Muscle of leg (tissue), 16 donors: ENCODE data around the gene KRTAP29-1. TPM values are rescaled to one million over a fixed set of nuclear protein-coding genes. Genes with fewer than 3 reads are reported as not detected.
"Not testable (repeated sequence)": the region's sequence is repeated elsewhere in the genome, so short reads cannot be mapped to it uniquely, and the experiment has no call there.

Source experiments
- DNase-seq: peaks from one replicate; pipeline ENCODE4 v3.0.0; 2013
- H3K27ac ChIP-seq: one replicate; pipeline ENCODE4 v1.5.1; 2013; ENCODE audit warnings: mild to moderate bottlenecking, low read length, control low read depth
- H3K27me3 ChIP-seq: one replicate; pipeline ENCODE4 v1.6.1; 2013; ENCODE audit warnings: low read length; ENCODE audit not compliant: control insufficient read depth, insufficient read depth
- H3K36me3 ChIP-seq: one replicate; pipeline ENCODE4 v1.6.1; 2013; ENCODE audit warnings: low read length; ENCODE audit not compliant: control insufficient read depth, insufficient read depth
- H3K4me1 ChIP-seq: one replicate; pipeline ENCODE4 v1.6.1; 2013; ENCODE audit warnings: low read length; ENCODE audit not compliant: control insufficient read depth, insufficient read depth
- H3K4me3 ChIP-seq: one replicate; pipeline ENCODE4 v1.5.1; 2013; ENCODE audit warnings: low read length, control low read depth
- H3K9me3 ChIP-seq: replicated peaks from 2 replicates; pipeline ENCODE4 v1.6.1; 2013; ENCODE audit warnings: low read depth, low read length; ENCODE audit not compliant: control insufficient read depth
- WGBS: methylation state at CpG from one replicate; pipeline ENCODE4 v1.1.5; 2013; ENCODE audit warnings: missing lambda C conversion rate; ENCODE audit not compliant: insufficient coverage; 5-methylcytosine and 5-hydroxymethylcytosine counted together
- long read RNA-seq, 11 donors: transcript quantifications; one replicate each; lab custom pipeline, GENCODE V29; 2026
- polyA plus RNA-seq, 8 donors: library from polyadenylated mRNA; unstranded; fragments of 120-200 nt; gene quantifications; one replicate each; pipeline versions ENCODE4 v1.2.1 to v1.2.3, GENCODE V29; 2013; ENCODE audit warnings: inconsistent platforms in 1 of 8, low replicate concordance in 1 of 8; ENCODE audit not compliant: insufficient read length in 8 of 8, insufficient read depth in 1 of 8
- total RNA-seq: library from RNA; stranded (reverse); fragments of 120-200 nt; gene quantifications from one replicate; pipeline ENCODE4 v1.2.4, GENCODE V29; 2013

Gene KRTAP29-1
- total RNA-seq (not detected), polyA plus RNA-seq (not detected)
- long read RNA-seq, donor 1: 0 reads
- long read RNA-seq, donor 2: 0 reads
- long read RNA-seq, donor 3: 0 reads
- long read RNA-seq, donor 4: 0 reads
- long read RNA-seq, donor 5: 0 reads
- long read RNA-seq, donor 6: 0 reads
- long read RNA-seq, donor 7: 0 reads
- long read RNA-seq, donor 8: 0 reads
- long read RNA-seq, donor 9: 0 reads
- long read RNA-seq, donor 10: 0 reads
- long read RNA-seq, donor 11: 0 reads

GRCh38 chr17:41301916-41302901 lies at the start of gene KRTAP29-1:
Gene KRTAP29-1, minus strand, starts transcription at chr17:41302851. Its CDS starts 0 bp downstream, at chr17:41302851.
- Histone ChIP-seq H3K27ac (no peak within 1 kb of the TSS), H3K4me3 (no peak within 1 kb of the TSS), H3K9me3 (no peaks in the 10 kb centered on the region), H3K36me3 (no peaks in the 10 kb centered on the region), H3K4me1 (peaks cover 2% of the 10 kb centered on the region), H3K27me3 (peaks cover 9% of the 10 kb centered on the region)
- DNase-seq: peak; percentile 4
- 75% methylated on average over 11 of the region's 11 CpGs for WGBS

GRCh38 chr17:41351177-41351576 lies 48.5 kb upstream of the KRTAP29-1 start:
- no peak for DNase-seq
- Histone ChIP-seq H3K4me3 (no peak overlapping the region), H3K27me3 (no peaks in the 10 kb centered on the region), H3K9me3 (no peaks in the 10 kb centered on the region), H3K36me3 (no peaks in the 10 kb centered on the region), H3K27ac (no peak overlapping the region), H3K4me1 (no peaks in the 10 kb centered on the region)
- no CpG with 5 or more reads among the region's 2 CpGs for WGBS

- DNase-seq, H3K36me3 ChIP-seq, H3K4me3 ChIP-seq, H3K27ac ChIP-seq, H3K27me3 ChIP-seq, H3K4me1 ChIP-seq, H3K9me3 ChIP-seq: not testable (repeated sequence)
- 85% methylated on average over 12 of the region's 16 CpGs for WGBS
These were observed 47.8 kb upstream of the KRTAP29-1 start, which contains the start of gene KRT33A for GRCh38 chr17:41350381-41350878. Gene KRT33A, minus strand, starts transcription at chr17:41350828. Its CDS starts 61 bp downstream, at chr17:41350767.

- WGBS: 78% methylated on average over 6 of the region's 7 CpGs
- H3K4me3 ChIP-seq: no peak overlapping the region
These were observed 45.5 kb upstream of the KRTAP29-1 start for GRCh38 chr17:41347869-41348760.

GRCh38 chr17:41346421-41346820 lies 43.8 kb upstream of the KRTAP29-1 start:
- not testable (repeated sequence) for H3K4me1 ChIP-seq, H3K36me3 ChIP-seq, DNase-seq, H3K4me3 ChIP-seq, H3K9me3 ChIP-seq, H3K27ac ChIP-seq, H3K27me3 ChIP-seq
- 70% methylated on average over 8 of the region's 16 CpGs for WGBS

More at GRCh38 chr17:41347869-41348760, 45.5 kb upstream of the KRTAP29-1 start:
- Histone ChIP-seq H3K27ac (no peak overlapping the region), H3K4me1 (no peaks in the 10 kb centered on the region), H3K9me3 (no peaks in the 10 kb centered on the region), H3K36me3 (no peaks in the 10 kb centered on the region), H3K27me3 (no peaks in the 10 kb centered on the region)
- DNase-seq: no peak

GRCh38 chr17:41345992-41346391 lies 43.3 kb upstream of the KRTAP29-1 start:
- H3K9me3 ChIP-seq: peaks cover 2% of the 10 kb centered on the region
- no peaks in the 10 kb centered on the region for H3K27me3 ChIP-seq
- no peak for DNase-seq
- H3K4me1 ChIP-seq: no peaks in the 10 kb centered on the region
- no peak overlapping the region for H3K4me3 ChIP-seq
- WGBS: 70% methylated on average over 2 of the region's 3 CpGs
- H3K27ac ChIP-seq: no peak overlapping the region
- no peaks in the 10 kb centered on the region for H3K36me3 ChIP-seq

GRCh38 chr17:41343029-41343428 lies 40.4 kb upstream of the KRTAP29-1 start:
- Histone ChIP-seq H3K4me3 (no peak overlapping the region), H3K4me1 (no peaks in the 10 kb centered on the region), H3K27me3 (peaks cover 4% of the 10 kb centered on the region), H3K9me3 (peaks cover 2% of the 10 kb centered on the region), H3K36me3 (no peaks in the 10 kb centered on the region), H3K27ac (no peak overlapping the region)
- DNase-seq: no peak
- 50% methylated on average over 3 of the region's 3 CpGs for WGBS

GRCh38 chr17:41340934-41341861 lies 38.5 kb upstream of the KRTAP29-1 start:
- no peak overlapping the region for H3K4me3 ChIP-seq
- peaks cover 2% of the 10 kb centered on the region for H3K9me3 ChIP-seq
- peaks cover 4% of the 10 kb centered on the region for H3K27me3 ChIP-seq
- no peaks in the 10 kb centered on the region for H3K36me3 ChIP-seq
- WGBS: 71% methylated on average over 1 of the region's 7 CpGs
- no peak overlapping the region for H3K27ac ChIP-seq
- no peaks in the 10 kb centered on the region for H3K4me1 ChIP-seq
- no peak for DNase-seq

- H3K4me1 ChIP-seq: no peaks in the 10 kb centered on the region
- no peak overlapping the region for H3K27ac ChIP-seq
- H3K36me3 ChIP-seq: no peaks in the 10 kb centered on the region
- H3K4me3 ChIP-seq: no peak overlapping the region
- WGBS: no CpG with 5 or more reads among the region's 3 CpGs
- H3K27me3 ChIP-seq: peaks cover 4% of the 10 kb centered on the region
- peaks cover 2% of the 10 kb centered on the region for H3K9me3 ChIP-seq
- DNase-seq: no peak
These were observed 37.8 kb upstream of the KRTAP29-1 start for GRCh38 chr17:41340494-41340893.
